NB4 (cell line): ENCODE results near the gene HECW1.

Source experiments
- DNase-seq: peaks from one replicate; pipeline ENCODE4 v3.0.0; 2010; ENCODE audit warnings: low read depth
- H3K4me3 ChIP-seq: one replicate; pipeline ENCODE4 v1.5.1; 2011; ENCODE audit warnings: mild to moderate bottlenecking, low read depth, low read length, moderate library complexity
- CTCF ChIP-seq: IDR thresholded peaks from one replicate; pipeline ENCODE4 v1.5.1; 2012; ENCODE audit warnings: low read depth, low read length
- MAX ChIP-seq: IDR thresholded peaks from 2 replicates; pipeline ENCODE4 v1.6.1; 2011; ENCODE audit warnings: low read depth, low read length
- MYC ChIP-seq: IDR thresholded peaks from 2 replicates; pipeline ENCODE4 v1.6.1; 2011; ENCODE audit warnings: low read depth, low read length
- POLR2A ChIP-seq: IDR thresholded peaks from 2 replicates; pipeline ENCODE4 v1.6.1; 2011; ENCODE audit warnings: mild to moderate bottlenecking; ENCODE audit not compliant: insufficient read length; ENCODE audit errors: extremely low read depth

Gene HECW1

GRCh38 chr7:43489257-43489656 is 376.8 kb downstream of the HECW1 start:
- TF ChIP-seq POLR2A, result no peak
- no peak for TF ChIP-seq MYC
- TF ChIP-seq CTCF, result no peak
- TF ChIP-seq MAX, result no peak
- DNase-seq, result no peak
- H3K4me3 ChIP-seq, result no peak overlapping the region

GRCh38 chr7:43490016-43490415 is 377.6 kb downstream of the HECW1 start:
- TF ChIP-seq MYC (no peak), CTCF (no peak)
- no peak overlapping the region for H3K4me3 ChIP-seq
- no peak for DNase-seq

GRCh38 chr7:43491123-43491522 is 378.7 kb downstream of the HECW1 start:
- no peak overlapping the region for H3K4me3 ChIP-seq
- no peak for DNase-seq
- TF ChIP-seq MAX, result no peak
- TF ChIP-seq CTCF, result no peak
- no peak for TF ChIP-seq POLR2A
- no peak for TF ChIP-seq MYC

- DNase-seq, result no peak
- TF ChIP-seq CTCF (no peak), POLR2A (no peak), MYC (no peak), MAX (no peak)
Observed at GRCh38 chr7:43491984-43492383, 379.5 kb downstream of the HECW1 start.

GRCh38 chr7:43492896-43493295 is 380.4 kb downstream of the HECW1 start:
- DNase-seq, result no peak
- H3K4me3 ChIP-seq, result no peak overlapping the region
- TF ChIP-seq MYC (no peak), CTCF (no peak), MAX (no peak), POLR2A (no peak)

More at GRCh38 chr7:43491984-43492383, 379.5 kb downstream of the HECW1 start:
- no peak overlapping the region for H3K4me3 ChIP-seq

- no peak for TF ChIP-seq POLR2A
- TF ChIP-seq MAX, result no peak
- TF ChIP-seq CTCF, result no peak
- TF ChIP-seq MYC, result no peak
- no peak overlapping the region for H3K4me3 ChIP-seq
- DNase-seq, result no peak
Observed at GRCh38 chr7:43495572-43495971, 383.1 kb downstream of the HECW1 start.
